NCI-H226 (cell line): ENCODE results near the gene CHID1.
A peak's percentile ranks its signal among the peaks of the same experiment; 100 is the strongest.

Experiments
- DNase-seq: peaks from one replicate; pipeline ENCODE4 v3.0.0-alpha.2; 2015

The CHID1 gene

DNA sequence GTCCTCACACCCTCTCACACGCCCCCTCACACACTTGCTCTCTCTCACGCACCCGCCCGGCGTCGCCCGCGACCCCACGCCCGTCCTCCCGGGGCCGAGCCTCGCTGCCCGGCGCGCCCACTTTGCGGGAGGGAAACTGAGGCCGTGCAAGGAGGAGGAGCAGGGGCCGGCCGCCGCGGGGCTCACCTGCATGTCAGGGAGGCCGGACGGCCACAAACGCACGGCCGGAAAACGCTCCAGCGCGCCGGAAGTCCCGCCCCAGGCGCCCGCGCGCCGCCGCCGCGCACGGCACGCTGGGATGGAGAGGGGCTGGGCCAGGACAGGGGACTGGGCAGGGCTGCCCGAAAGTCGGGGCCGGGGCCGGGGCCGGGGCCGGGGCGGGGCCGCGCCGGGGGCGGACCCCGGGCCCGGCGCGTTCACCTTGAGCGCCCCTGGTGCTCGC, at the start of gene CHID1:
TSS of gene CHID1 (minus strand) at position 222 of the 442 bp plus-strand sequence. CDS start 5,994 bp downstream, outside the sequence.
- peak; percentile 83 for DNase-seq

DNA sequence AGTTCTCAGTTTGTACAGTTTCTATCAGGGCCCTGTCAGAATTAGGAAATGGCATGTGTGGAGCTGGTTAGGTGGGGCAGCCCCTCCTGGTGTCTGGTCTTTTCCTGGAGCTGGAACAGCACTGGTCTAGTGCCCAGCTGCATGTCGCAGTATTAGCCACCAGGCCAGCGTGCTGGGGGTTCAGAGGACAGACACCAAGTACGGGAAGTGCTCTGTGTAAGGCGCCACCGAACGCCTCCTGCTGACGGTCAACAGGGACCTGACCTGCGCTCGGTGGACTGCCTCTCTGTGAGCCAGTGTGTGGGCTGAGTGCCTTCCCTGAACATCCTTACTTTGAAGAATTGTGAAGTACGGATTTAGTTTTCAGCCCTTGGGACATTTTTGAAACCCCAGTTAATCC, 49.0 kb upstream of the CHID1 start:
- DNase-seq, result no peak

DNA sequence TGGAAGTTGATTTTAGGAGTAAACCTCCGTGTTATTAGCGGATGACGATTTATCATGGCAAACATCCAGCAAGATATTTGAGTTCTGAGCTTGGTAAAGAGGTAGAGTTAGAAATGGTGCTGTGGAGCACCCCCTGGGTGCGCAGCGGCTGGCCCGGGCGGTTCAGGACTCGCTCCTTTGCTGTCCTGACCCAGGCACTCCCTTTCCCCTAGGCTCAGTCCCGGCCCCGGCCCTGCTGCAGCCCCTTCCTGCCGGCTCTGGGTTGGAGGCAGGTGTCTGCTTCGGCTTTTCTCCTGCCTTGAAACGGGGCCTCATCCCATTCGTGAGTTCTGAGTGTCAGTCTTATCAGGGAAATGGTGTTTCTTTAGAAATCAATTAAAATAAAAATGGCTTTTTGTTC, 48.4 kb upstream of the CHID1 start:
- DNase-seq, result no peak

DNA sequence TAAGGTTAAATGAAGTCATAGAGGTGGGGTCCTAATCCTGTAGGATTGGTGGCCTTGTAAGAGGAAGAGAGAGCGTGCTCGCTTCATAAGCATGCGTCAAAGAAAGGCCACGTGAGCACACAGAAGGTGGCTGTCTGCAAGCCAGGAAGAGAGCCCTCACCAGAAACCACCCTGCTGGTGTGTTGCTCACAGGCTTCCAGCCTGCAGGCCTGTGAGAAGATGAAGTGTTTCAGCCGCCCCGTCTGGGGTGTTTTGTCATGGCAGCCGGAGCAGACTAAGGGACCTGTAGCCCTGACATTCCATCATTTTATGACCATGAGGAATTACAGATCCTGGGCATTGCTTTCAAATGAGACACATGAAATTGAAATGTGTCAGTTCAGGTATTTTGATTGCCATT, 47.5 kb upstream of the CHID1 start:
- no peak for DNase-seq

DNA sequence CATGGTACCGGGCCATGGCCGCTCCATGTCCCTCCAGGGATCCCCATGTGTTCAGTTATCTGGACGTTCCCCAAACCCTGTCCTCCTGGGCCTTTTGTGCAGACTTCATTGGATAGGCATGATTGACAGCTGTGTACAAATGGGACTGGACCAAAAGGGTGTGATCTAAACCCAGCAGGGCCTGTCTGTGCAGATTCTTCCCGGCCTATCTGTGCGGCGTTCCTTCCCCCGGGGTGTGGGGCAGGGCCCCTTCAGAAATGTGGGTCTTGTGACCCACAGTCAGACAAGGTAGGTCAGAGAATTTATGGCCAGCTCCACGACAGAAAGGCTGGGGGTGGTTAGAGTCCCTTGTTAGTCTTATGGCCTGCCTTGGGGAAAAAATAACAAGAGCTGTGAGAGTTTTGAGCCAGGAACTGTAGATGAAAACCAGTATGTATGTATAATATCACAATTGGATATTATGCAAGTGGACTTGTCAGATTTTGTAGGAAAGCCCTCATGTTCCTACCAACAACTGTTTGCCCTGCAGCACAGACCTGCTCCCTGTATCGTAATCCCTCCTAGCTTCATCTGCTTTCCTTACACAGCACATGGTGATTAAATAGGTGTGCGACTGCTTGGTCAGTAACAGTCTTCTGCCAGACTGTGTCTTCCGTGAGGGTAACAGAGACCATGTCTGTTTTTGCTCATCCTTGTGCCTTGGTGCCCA, 46.8 kb upstream of the CHID1 start:
- DNase-seq, result no peak

DNA sequence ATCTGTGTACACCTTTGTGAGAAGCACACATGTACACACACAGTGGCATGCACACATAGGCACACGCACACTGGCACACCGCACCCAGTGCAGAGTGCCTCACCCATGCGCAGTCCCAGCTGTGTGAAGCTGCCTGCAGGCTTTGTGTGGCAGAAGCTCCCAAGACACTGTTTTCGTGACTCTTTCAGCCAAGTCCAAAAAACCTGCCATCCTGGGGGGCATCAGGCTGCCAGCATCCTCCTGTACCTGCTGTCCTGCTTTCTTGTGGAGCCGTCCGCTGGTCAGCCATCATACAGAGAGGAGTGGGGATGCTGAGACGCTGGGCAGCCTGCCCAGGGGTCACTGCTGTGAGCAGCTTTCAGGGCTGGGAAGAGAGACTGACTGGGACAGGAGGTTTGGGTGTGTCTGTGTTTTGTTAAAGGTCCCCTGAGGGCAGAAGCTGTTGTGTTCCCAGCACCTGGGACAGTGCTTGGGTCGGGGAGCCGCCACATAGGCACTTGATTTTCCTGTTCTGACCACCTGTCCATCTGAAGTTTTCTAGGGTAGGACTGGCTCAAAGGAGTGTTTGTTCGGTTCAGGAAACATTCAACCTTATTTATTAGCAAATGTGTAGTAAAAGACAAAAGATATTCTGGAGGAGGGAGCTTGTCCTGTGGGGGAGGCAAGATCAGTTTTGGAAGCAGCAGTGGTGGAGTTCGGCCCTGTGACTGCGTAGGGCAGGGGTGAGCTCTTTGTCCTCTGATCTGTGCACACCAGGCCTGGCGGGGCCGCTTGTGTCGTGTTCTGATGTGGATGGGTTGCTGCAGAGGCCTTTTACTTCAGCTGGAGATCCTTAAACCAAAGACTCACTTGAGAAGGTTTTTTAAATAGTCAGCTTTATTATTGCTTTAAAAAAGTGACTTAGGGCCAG, 44.8 kb upstream of the CHID1 start:
- DNase-seq, result no peak

DNA sequence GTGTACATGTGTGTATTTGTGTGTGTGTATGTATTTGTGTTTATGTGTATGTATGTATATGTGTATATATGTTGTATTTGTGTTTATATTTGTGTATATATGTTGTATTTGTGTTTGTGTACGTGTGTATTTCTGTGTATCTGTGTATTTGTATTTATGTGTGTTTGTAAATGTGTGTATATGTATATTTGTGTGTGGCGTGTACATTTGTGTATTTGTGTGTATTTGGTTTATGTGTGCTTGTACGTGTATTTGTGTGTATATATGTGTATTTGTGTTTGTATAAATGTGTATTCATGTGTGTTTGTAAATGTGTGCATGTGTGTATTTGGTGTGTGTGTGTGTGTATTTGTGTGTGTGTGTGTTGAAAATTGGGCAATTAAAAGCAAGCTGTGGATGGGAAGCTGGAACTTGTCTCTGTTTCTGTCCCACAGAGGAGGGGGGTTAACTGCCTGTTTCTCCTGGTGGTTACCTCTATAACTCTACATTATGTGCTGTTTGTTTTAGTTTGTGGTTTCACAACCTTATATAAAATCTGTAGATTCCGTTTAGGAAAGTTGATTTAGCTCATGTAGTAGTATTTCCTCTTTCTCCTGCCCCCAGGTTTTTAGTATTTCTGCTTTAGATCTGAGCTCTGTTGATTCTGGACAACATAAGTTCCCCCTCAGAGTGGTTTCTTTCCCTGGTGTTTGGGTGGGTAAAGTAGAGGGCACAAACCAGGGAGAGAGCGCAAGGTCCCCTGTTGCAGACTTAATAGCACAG, 44.0 kb upstream of the CHID1 start:
- no peak for DNase-seq

DNA sequence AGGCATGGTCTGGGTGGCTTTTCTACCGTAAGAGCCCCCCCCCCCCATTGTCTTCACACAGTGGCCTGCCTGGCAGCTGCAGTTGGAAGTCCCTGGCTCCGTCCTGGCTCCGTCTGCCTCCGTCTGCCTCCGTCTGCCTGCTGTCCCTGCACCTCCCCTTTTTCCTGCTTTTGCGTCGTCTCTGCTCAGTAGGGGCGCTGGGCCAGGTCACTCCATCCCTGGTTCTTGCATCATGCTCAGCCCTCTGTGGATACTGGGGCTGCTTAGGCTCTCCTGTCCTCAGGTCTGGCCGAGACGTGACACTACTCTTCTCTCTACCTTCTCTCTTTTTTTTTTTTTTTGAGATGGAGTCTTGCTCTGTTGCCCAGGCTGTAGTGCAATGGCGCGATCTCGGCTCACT, 42.9 kb upstream of the CHID1 start:
- no peak for DNase-seq

DNA sequence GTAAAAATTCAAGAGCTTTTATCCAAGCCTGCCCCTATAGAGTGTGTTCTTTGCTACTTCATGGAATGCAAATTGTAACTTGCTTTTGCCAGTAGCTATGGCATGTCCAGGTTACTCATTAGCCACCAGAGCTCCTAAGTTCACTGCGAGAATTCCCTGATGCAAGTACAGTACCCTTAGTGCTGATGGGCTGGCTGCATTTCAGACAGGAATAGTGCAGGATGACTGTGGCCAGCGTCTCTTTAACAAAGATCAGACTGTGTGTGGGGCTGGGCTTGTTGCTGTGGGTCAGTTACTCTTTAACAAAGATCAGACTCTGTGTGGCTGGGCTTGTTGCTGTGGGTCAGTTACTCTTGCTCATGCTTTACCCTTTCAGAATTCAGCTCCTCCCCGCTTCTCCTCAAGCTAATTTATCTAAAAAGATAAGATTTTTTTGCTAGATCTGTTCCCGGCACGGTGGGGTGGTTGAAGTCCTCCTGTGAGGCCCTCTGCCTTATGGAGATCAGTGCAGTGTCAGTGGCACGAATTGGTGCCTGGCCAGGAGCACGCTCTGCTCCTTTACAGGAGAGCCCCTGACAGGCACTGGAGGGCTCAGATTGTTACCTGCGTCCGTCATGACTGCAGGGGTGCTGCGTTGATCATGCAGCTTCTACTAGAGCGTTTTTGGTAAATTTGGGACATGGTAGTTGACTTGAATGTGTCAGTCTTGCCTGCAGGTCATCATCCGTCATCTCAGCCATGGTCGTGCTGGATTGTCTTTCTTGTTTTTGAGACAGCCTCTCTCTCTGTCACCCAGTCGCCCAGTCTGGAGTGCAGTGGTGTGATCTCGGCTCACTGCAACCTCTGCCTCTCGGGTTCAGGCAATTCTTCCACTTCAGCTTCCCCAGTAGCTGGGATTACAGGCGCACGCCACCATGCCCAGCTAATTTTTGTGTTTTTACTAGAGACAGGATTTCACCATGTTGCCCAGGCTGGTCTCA, 42.1 kb upstream of the CHID1 start:
- no peak for DNase-seq

DNA sequence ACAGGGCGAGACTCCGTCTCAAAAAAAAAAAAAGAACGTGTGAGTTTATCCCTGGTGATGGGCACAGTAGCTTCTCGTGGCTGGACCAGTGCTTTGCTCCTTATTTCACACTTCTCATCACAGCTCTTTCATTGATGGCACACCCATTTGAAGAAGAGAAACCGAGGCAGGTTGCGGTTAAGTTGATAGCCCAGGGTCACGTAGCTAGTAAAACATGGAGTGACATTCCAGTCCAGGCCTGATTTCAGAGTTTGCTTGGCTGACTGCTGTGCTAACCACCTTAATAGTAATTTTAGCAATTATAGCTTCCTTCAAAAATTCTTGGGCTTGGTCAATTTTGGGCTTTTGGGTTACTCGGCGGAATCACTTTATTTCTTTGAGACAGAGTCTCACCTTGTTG, 40.9 kb upstream of the CHID1 start:
- DNase-seq, result no peak

DNA sequence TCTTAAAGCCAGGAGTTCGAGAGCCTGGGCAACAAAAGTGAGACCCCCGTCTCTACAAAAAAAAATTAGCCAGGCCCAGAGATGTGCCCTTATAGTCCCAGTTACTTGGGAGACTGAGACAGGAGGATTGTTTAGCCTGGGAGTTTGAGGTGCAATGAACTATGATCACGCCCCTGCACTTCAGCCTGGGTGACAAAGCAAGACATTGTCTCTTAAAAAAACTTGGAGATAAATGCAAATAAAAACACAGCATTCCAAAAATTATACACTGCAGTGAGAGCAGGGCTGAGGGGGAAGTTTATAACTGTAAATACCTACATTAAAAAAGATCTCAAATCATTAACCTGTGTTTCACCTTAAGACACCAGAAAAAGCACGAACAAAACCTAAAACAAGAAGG, 37.1 kb upstream of the CHID1 start:
- no peak for DNase-seq

DNA sequence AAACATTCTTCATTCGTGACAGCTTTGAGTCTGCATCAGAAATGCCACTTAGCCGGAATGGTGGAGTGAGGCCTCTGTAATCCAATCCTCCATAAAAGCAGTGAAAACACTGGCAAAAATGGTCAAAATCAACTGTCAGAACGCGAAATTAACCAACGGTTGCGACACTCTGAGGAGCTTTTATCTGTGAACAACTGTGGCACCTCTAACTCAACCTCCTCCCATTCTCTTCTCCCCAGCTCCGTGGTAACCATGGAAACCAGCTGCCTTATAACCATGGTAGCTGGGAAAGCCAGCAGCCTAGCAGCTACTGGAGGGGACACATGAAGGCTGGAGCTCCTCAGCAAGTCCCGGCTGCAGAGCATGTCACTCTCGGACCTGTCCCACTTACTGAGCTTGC, 35.4 kb upstream of the CHID1 start:
- no peak for DNase-seq

DNA sequence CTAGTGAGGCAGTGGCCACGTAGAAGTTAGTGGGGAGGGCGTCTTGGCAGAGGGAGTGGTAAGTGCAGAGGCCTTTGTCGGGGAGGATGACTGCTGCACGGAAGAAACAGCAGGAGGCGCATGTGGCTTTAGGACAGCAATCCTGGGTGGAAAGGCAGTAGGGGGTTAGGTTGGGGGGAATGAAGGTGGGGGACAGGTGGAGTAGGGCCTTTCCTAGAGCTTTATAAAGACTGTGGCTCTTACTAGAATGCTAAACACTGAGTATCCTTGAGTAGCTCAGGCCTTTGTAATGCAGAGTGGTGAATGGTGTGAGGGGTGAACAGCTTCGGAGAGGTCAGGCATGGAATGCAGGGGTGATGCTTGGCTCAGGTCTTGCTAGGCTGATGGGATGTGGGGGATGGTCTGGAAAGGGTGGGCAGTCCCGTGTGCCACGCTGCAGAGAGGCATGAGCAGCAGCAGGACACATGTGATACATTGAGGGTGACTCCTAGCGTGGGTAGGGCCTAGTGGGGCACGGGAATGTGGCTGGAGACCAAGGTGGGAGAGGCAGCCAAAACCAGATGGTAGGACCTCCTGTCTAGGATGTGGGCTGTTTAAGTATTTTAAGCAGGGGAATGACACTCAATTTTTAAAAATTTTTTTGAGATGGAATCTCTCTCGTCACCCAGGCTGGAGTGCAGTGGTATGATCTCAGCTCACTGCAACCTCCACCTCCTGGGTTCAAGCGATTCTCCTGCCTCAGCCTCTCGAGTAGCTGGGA, 34.3 kb upstream of the CHID1 start:
- no peak for DNase-seq

DNA sequence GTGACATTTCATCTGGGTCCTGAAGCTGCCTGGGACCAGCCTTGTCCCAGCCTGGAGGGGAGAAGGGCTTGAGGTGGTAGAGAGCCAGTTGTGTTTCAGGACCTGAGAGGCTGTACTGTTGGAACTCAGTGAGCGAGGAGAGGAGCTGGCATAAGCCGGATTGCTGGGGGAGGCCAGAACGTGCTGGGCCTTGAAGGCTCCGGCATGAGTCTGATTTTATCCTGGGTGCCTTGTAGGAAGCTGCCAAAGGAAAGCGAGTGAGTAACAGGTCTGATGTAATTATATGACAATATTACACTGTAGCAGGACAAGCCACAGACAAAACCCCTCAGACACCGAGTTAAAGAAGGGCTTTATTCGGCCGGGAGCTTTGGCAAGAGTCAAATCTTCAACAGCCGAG, 32.2 kb upstream of the CHID1 start:
- DNase-seq, result no peak

DNA sequence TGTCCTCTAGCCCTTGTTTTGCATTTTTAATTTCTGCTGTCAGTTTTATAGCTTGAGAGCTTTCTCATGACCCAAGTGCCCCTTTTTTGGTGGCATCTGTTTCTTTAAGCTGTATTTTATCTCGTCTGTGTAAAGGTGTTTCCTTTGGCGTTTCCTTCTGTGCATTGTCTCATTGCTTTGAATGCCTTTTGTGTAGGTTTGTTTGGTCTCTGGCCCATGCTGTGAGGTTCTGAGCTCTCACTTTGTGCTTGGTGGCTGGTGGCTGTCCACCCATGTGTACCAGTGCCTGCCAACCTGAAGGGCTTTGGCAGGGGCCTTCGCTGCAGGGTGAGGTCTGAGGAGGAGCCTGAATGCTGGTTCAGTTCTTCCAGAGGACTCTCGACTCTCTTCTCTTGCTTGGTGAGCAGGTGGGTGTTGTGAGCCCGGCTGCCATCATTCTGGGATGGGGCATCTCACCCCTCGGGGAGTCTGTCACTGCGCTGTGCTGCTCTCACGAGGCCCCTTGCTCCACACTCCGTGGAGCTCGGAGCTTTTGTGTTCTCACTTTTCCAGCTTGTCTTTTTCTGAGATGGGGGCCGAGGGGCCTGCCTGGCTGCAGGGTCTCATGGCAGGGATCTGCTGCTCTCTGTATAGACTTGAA, 30.0 kb upstream of the CHID1 start:
- no peak for DNase-seq

DNA sequence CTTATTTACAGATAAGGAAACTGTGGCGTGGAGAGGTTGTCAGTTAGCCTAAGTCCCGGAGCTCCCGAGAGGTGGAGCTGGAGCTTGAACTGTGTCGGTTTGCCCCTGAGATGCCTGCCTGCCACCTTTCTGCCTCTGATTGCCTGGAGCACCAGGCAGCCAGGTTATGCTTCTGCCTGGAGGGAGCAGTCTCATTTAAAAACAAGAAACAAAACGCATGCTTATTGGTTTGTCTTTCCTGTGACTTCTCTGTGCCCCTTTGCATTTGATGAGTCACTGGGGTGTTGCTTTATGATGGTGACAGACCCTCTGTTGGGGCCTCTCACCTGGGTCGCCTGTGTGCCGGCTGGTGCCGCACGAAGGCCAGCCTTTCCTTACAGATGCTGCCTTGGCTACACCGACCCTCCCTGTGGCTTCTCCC, 27.2 kb upstream of the CHID1 start:
- no peak for DNase-seq

DNA sequence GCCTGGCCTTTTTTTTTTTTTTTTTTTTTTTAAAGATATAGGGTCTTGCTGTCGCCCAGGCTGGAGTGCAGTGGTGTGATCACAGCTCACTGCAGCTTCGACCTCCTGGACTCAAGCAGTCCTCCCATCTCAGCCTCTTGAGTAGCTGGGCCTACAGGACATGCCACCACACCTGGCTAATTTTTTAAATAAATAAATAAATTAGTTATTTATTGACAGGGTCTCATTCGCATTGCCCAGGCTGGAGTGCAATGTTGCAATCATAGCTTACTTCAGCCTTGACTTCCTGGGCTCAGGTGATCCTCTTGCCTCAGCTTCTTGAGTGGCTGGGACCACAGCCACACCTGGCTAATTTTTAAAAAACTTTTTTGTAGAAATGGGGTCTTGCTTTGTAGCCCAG, 25.6 kb upstream of the CHID1 start:
- DNase-seq, result no peak

DNA sequence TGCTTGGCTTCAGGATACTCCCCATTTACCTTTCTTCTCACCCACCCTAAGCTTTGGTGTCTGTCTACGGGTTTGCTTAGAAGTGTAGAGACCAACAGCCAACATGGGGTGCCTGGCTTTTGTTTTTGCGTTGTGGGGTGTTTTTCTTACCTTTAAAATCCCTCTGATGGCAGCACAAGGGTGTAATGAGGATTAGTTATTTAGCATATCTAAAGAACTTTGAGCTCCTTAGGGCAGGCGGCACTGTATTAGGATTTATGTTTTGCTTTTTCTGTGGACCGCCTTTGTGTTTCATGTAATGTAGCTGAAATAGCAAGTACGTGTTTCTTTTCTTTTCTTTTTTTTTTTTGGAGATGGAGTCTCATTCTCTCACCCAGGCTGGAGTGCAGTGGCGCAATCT, 23.9 kb upstream of the CHID1 start:
- no peak for DNase-seq

DNA sequence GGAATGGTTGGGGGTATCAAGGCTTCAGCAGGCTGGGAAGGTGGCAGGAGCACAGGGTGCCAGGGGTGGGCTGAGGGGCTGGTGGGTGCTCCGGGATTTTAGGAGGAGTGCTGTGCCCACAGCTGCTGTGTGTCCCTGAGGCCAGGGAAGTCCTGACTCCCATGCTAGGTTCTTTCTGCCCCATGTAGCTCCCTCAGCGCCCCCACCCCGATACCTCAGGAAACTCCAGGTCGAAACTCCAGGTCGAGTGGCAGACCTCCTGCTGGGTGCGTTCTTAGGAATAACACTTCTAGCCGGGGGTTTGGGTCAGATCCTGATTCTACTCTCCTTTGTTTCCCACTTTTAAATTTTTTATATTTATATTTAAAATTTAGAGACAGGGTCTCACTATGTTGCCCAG, 23.3 kb upstream of the CHID1 start:
- no peak for DNase-seq

DNA sequence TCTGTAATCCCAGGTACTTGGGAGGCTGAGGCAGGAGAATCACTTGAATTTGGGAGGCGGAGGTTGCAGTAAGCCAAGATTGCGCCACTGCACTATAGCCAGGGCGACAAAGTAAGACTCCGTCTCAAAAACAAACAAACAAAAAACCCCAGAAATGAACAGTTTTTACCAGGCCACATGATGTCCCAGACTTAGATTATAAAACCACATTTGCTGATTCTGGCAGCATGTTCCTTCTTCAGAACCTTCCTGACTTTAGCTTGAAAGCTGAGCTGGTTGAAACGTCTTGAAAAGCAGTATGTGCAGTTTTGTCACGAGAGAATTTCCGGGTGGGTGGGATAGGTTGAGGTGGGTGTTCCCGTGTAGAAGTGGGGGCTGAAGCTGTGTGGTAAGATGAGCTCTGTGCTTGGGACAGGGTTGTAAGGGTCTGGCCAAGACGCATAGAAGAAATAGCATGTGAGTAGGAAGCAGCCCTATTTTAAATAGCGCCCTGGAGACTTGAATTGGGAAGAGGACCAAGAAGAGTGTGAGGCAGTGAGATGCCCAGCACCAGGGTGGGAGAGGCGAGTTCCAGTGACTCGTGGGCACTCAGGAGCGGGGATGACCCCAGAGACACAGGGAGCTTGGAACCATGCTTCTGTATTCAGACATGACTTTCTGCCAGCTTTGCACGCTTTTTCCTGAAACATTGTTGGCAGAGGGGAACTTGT, 22.7 kb upstream of the CHID1 start:
- DNase-seq, result no peak
